NCI-H2081 treated with DMSO at 0.1 percent for 48 hours (cell line): Measurements from ENCODE around the gene PITPNM1.
"Not testable (repeated sequence)": the region's sequence is repeated elsewhere in the genome, so short reads cannot be mapped to it uniquely, and the experiment has no call there.

Source experiments
- DNase-seq: peaks from one replicate; lab custom pipeline; 2025; lab: John Stamatoyannopoulos, UW

The PITPNM1 gene

DNA sequence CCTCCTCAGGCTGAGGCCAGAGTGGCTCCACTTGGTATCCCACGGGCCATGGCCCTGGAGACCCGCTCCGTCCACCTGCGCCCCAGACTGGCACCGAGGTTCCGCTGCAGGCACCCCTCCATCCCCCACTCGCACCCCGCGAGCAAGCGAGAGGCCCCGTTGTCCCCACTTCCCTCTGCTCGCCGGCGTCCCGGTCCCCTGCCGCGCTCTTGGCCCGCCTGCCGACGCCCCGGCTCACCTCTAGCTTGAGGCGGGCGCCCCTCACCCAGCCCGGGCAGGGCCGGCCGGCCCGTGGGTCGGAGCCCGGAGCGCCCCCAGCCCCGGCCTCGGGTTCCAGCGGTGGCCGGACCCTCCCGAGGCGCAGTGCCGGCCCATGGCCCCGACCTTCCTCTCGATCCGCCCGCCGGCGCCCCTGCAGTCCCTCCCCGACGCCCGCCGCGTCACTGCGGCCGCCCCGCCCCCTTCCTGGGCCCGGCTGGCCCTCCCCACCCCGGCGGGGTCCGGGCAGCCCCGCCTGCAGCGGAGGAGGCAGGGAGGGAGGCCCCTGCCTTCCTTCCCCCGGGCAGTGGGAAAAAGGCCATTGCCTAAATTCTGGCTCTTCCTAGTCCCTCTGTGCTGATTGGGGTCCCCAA, at the start of gene PITPNM1:
Gene PITPNM1 (minus strand): TSS at position 414 of the 632 bp plus-strand sequence. CDS start 1,183 bp downstream, outside the sequence.
- DNase-seq, result no peak

DNA sequence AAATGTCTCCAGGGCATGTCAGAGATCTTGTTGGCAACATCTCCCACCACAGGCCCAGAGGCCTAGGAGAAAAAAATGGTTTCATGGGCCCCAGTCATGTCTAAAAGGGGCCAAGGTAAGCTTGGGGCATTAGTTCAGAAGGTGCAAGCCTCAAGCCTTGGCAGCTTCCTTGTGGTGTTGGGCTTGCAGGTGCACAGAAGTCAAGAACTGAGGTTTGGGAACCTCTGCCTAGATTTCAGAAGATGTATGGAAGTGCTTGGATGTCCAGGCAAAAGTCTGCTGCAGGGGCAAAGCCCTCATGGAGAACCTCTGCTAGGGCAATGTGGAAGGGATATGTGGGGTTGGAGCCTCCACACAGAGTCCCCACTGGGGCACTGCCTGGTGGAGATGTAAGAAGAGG, 46.5 kb upstream of the PITPNM1 start:
- not testable (repeated sequence) for DNase-seq

DNA sequence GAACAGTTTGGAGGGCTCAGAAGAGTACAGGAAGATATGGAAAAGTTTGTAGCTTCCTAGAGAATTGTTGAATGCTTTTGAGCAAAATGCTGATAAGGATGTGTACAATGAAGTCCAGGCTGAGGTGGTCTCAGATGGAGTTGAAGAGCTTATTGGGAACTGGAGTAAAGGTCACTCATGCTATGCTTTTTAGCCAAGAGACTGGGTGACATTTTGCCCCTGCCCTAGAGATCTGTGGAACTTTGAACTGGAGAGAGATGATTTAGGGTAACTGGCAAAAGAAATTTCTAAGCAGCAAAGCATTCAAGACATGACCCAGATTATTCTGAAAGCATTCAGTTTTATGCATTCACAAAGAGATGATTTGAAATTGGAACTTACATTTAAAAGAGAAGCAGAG, 46.0 kb upstream of the PITPNM1 start:
- DNase-seq, result no peak

GRCh38 chr11:67548555-67549110, 43.5 kb upstream of the PITPNM1 start:
- no peak for DNase-seq

- DNase-seq, result not testable (repeated sequence)
These were observed 42.9 kb upstream of the PITPNM1 start for GRCh38 chr11:67548112-67548511.

- DNase-seq, result no peak
These were observed 40.1 kb upstream of the PITPNM1 start for GRCh38 chr11:67545280-67545679.

DNA sequence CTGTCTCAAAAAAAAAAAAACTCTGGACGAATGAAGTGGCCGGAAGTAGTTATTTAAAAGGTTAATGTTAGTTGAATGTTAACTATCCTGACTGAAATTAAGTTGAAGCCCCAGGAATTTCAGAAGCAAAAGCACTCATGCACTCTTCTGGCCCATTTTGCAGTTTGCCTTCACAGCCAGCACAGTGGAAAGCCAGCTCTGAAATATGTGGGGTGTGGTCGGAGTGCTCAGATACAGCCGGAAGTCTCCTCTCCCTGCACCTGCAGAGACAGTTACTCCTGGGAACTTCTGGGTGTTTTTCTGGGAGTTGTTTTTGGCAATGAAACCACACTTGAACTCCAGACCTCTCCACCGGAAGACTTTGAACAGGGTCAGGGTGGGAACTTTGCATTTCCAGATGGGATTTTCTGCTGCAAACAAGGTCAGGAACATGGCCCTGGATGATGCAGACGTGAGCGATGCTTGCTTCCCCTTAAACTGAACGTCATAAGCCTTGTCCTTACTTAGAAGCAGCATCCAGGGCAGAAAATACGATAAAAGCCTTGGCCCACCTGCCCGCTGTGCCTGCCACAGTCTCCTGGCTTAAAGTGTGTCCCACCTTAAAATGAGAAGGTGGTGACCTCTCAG, 39.6 kb upstream of the PITPNM1 start:
- DNase-seq, result no peak

GRCh38 chr11:67543585-67543984, 38.4 kb upstream of the PITPNM1 start:
- no peak for DNase-seq

DNA sequence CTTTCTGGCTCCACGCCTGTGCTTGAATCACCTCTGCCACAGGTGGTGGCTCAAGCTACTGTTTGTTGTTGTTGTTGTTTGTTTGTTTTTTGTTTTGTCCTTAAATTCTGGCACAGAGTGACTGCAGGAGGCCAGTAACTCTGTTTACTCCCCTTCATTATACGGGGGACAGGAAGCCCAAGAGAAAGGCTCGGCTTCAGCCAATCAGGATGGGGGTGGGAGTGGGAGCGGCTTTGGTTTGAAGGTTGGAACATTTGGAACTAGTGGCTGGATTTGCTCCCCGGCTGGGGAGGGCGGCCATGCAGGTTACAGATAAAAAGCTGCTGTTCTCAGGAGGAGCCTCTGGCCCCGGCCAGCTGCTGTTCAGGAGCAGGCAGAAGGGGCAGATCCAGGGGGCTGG, 37.8 kb upstream of the PITPNM1 start:
- no peak for DNase-seq

- DNase-seq, result no peak
These were observed 37.0 kb upstream of the PITPNM1 start for GRCh38 chr11:67542169-67542568.

GRCh38 chr11:67541198-67541597, 36.0 kb upstream of the PITPNM1 start:
- DNase-seq, result no peak

GRCh38 chr11:67539550-67539949, 34.4 kb upstream of the PITPNM1 start:
- DNase-seq, result no peak

- no peak for DNase-seq
These were observed 33.8 kb upstream of the PITPNM1 start for GRCh38 chr11:67538823-67539505.

GRCh38 chr11:67538306-67538705, 33.1 kb upstream of the PITPNM1 start:
- no peak for DNase-seq

GRCh38 chr11:67535561-67535960, 30.4 kb upstream of the PITPNM1 start:
- no peak for DNase-seq

- DNase-seq, result no peak
These were observed 29.0 kb upstream of the PITPNM1 start for GRCh38 chr11:67534070-67534679.

GRCh38 chr11:67532889-67533288, 27.7 kb upstream of the PITPNM1 start:
- no peak for DNase-seq

DNA sequence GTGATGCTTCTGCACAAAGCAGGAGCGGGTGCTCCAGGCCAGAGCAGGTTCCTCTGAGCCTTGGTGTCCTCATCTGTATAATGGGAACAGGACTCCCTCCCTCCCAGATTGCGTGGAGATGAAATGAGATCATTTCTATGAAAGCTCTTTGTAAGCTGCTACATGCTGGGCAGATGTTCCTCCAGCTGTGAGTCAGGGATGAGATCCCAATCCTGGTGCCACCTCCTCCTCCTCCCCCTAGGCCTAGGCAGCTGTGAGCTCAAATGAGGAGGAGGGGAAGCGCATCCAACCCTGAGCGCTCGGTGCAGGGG, 25.1 kb upstream of the PITPNM1 start:
- DNase-seq, result no peak

DNA sequence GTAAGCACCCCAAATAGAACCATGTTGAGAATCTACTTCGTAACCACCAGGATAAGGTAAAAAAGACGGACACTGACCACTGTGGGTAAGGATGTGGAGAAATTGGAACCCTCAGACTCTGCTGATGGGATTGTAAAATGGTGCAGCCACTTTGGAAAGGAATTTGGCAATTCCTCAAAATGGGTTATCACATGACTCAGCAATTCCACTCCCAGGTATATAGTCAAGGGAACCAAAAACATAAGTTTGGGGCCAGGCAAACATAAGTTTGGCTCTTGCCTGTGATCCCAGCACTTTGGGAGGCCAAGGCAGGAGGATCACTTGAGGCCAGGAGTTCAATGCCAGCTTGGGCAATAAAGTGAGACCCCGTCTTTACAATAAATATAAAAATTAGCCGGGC, 23.2 kb upstream of the PITPNM1 start:
- DNase-seq, result no peak

DNA sequence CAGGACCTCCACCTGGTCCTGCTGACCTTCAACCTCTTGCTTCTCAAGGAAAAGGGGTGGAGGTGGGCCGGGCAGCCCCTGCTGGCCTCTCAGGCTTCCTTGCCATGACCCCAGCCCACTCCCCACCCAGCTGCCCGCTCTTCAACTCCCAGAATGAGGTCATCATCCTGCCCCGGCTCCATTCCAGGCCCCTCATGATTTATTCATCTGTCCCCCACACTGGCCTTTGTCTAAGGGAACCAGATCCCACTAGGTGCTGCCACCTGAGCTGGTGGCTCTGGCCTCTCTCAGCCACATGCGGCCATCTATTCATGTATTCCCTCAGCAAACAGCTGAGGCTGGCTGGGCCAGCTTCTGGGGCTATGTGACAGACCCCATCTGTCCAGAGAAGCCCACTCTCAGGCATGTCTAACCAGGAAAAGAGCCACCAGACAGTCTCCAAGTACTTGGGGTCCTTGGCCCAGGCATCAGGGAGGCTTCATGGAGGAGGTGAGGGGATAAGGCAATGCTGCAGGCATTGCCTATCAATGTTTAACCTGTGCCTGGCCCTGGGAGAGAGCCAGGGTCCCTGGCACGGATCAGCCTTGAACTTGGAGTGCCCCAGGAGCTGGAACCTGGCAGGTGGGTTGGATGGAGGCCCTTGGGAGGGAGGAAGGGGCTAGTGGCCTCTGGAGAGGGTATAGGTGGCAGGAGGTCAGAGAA, 20.3 kb upstream of the PITPNM1 start:
- no peak for DNase-seq

DNA sequence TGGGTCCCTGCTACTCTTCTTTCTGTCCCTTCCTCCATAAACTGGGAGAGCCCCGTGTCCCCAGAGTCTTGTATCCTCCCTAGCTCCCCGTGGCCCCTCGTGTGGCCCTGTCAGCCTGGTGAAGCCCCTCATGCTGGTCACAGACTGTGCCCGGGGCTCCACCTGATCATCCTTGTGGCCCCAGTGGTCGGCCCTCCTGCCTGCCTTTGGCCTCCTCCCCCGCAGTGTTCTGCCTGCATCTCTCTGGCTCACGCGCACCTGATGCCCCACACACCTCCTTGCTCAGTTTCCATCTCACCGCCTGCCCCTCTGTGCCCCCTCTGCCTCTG, 19.3 kb upstream of the PITPNM1 start:
- no peak for DNase-seq
